A549 (cell line): ENCODE measurements around the gene MGAT5. TPM values are rescaled to one million over a fixed set of nuclear protein-coding genes. Genes with fewer than 3 reads are reported as not detected.

Source experiments
- ATAC-seq, 2 experiments: fragments of 200-7000 bp in 1 of 2; fragments of >200 bp in 1 of 2; cut with Nextera tagmentation in 1 of 2; cut with Tn5 transposase in 1 of 2; 3 replicates each; pipeline versions ENCODE4 v1.8.0 to v1.9.1; 2018 to 2020; ENCODE audit warnings: mild to moderate bottlenecking in 1 of 2, moderate library complexity in 1 of 2
- CTCF ChIA-PET: fragments of 300-600 bp; sonication (Branson Sonifier 250); formaldehyde crosslinking; extraction: SDS; loops from one replicate; lab custom pipeline; 2021; ENCODE audit warnings: antibody characterized with exemption, inconsistent platforms; lab: Yijun Ruan, JAX
- POLR2A ChIA-PET: fragments of 350-600 bp; formaldehyde crosslinking; extraction: SDS; loops from one replicate; lab custom pipeline; 2021; ENCODE audit warnings: antibody characterized with exemption, inconsistent platforms; lab: Yijun Ruan, JAX
- DNase-seq, 2 experiments: peaks; one replicate each; pipeline versions ENCODE4 v3.0.0 to v3.0.0-alpha.2; 2011 to 2016; ENCODE audit warnings: low read depth in 1 of 2, low spot score in 1 of 2
- FAIRE-seq: peaks from 2 replicates; lab custom pipeline; 2011; peaks lifted over from hg19 to GRCh38; lab: Jason Lieb, UNC
- H3K27ac ChIP-seq, 2 experiments: fragments of >200 bp; sonication (Bioruptor Twin); formaldehyde crosslinking; 3 replicates each; pipeline ENCODE4 v1.5.1; 2016 to 2017
- H3K4me1 ChIP-seq: fragments of >200 bp; sonication (Bioruptor Twin); formaldehyde crosslinking; 3 replicates; pipeline ENCODE4 v1.6.1; 2016
- H3K4me2 ChIP-seq: fragments of >200 bp; sonication (Bioruptor Twin); formaldehyde crosslinking; 3 replicates; pipeline ENCODE4 v1.6.1; 2016
- H3K4me3 ChIP-seq: fragments of >200 bp; sonication (Bioruptor Twin); formaldehyde crosslinking; 3 replicates; pipeline ENCODE4 v1.5.1; 2016
- H3K9me3 ChIP-seq: fragments of >200 bp; sonication (Bioruptor Twin); formaldehyde crosslinking; 3 replicates; pipeline ENCODE4 v1.6.1; 2016
- ATOH8 ChIP-seq: fragments of 250-450 bp; sonication (Bioruptor Pico); IDR thresholded peaks from 2 replicates; pipeline ENCODE4 v1.5.0; 2020; ENCODE audit warnings: low read depth, mild to moderate bottlenecking, moderate library complexity
- BHLHE40 ChIP-seq: IDR thresholded peaks from 2 replicates; pipeline ENCODE4 v1.6.1; 2012; ENCODE audit warnings: low read depth, low read length, inconsistent platforms
- CHD4 ChIP-seq: fragments of 200-600 bp; sonication (generic); IDR thresholded peaks from 2 replicates; pipeline ENCODE4 v1.6.1; 2016; ENCODE audit warnings: antibody characterized with exemption, mild to moderate bottlenecking, borderline replicate concordance
- EHF ChIP-seq: fragments of 250-450 bp; sonication (Bioruptor Pico); IDR thresholded peaks from 2 replicates; pipeline ENCODE4 v1.5.0; 2020; ENCODE audit warnings: mild to moderate bottlenecking
- HOXA7 ChIP-seq: fragments of 250-450 bp; sonication (Bioruptor Pico); IDR thresholded peaks from 2 replicates; pipeline ENCODE4 v1.5.0; 2020; ENCODE audit warnings: mild to moderate bottlenecking, moderate library complexity
- KDM1A ChIP-seq: fragments of 200-600 bp; sonication (generic); IDR thresholded peaks from 2 replicates; pipeline ENCODE4 v1.6.1; 2016; ENCODE audit warnings: low read depth, mild to moderate bottlenecking
- KDM5A ChIP-seq: fragments of 200-600 bp; sonication (generic); IDR thresholded peaks from 2 replicates; pipeline ENCODE4 v1.6.1; 2016; ENCODE audit warnings: antibody characterized with exemption, mild to moderate bottlenecking
- NFE2L2 ChIP-seq: fragments of 150-350 bp; conservative IDR thresholded peaks from 2 replicates; pipeline ENCODE4 v1.6.1; 2014; ENCODE audit warnings: low read length
- NR3C1 ChIP-seq: fragments of >200 bp; sonication (Bioruptor Twin); formaldehyde crosslinking; IDR thresholded peaks from 3 replicates; pipeline ENCODE4 v1.6.1; 2017
- RARB ChIP-seq: fragments of 250-450 bp; sonication (Bioruptor Pico); IDR thresholded peaks from 2 replicates; pipeline ENCODE4 v1.8.0; 2021; ENCODE audit warnings: mild to moderate bottlenecking, moderate library complexity
- RFX5 ChIP-seq: fragments of 450-650 bp; IDR thresholded peaks from 2 replicates; pipeline ENCODE4 v1.7.1; 2014; ENCODE audit warnings: antibody characterized with exemption, mild to moderate bottlenecking, moderate library complexity
- RNF2 ChIP-seq: fragments of 200-600 bp; sonication (generic); IDR thresholded peaks from 2 replicates; pipeline ENCODE4 v1.6.1; 2016; ENCODE audit warnings: low read depth, mild to moderate bottlenecking, antibody characterized with exemption, moderate library complexity, borderline replicate concordance
- TP53 ChIP-seq: fragments of 250-450 bp; sonication (Bioruptor Pico); IDR thresholded peaks from 2 replicates; pipeline ENCODE4 v1.5.0; 2021; ENCODE audit warnings: mild to moderate bottlenecking, moderate library complexity
- USF2 ChIP-seq: fragments of 450-650 bp; IDR thresholded peaks from 2 replicates; pipeline ENCODE4 v1.6.1; 2014; ENCODE audit warnings: antibody characterized with exemption
- ZFP36 ChIP-seq: fragments of 450-650 bp; IDR thresholded peaks from 2 replicates; pipeline ENCODE4 v1.6.1; 2014; ENCODE audit warnings: borderline replicate concordance; ENCODE audit not compliant: partially characterized antibody
- ZNF302 ChIP-seq: fragments of 250-450 bp; sonication (Bioruptor Pico); IDR thresholded peaks from 2 replicates; pipeline ENCODE4 v1.9.0; 2021; ENCODE audit warnings: inconsistent platforms, mild to moderate bottlenecking, moderate library complexity
- WGBS: methylation state at CpG from one replicate; pipeline ENCODE4 v1.1.6; 2017; ENCODE audit errors: missing lambda C conversion rate; 5-methylcytosine and 5-hydroxymethylcytosine counted together
- polyA plus RNA-seq, 4 experiments: library from polyadenylated mRNA; depleted of rRNA in 3 of 4; stranded (reverse); fragments of >200 nt; fragmentation: RNase III in 1 of 4; extraction: RNeasy Plus Mini Kit Qiagen cat#74134 plus additional on column Dnase treatment in 1 of 4; gene quantifications; 2 replicates in 3 of 4; 3 replicates in 1 of 4; pipeline ENCODE4 v1.2.3, GENCODE V29; 2011 to 2017
- TF ChIP-seq, protein P1 (sequence below): fragments of 200-600 bp; sonication (generic); IDR thresholded peaks from 2 replicates; pipeline ENCODE4 v1.6.1; 2016; ENCODE audit warnings: antibody characterized with exemption, mild to moderate bottlenecking, moderate library complexity

Gene MGAT5
- polyA plus RNA-seq, 2 of the 4 experiments (the other 2 are of a cell fraction) = 13.2 to 17.1 TPM

- POLR2A ChIA-PET = no interaction called here
- DNase-seq (no peak), FAIRE-seq (no peak), ATAC-seq (no peak)
- CTCF ChIA-PET = no interaction called here
- Histone ChIP-seq H3K4me2 (no peak overlapping the region), H3K9me3 (no peaks in the 10 kb centered on the region), H3K27ac (no peak overlapping the region), H3K4me3 (no peak overlapping the region), H3K4me1 (no peaks in the 10 kb centered on the region)
- WGBS = 86% methylated on average over 3 of the region's 3 CpGs
- TF ChIP-seq RNF2 (no peak), EHF (no peak), BHLHE40 (no peak), ZFP36 (no peak)
Measured at GRCh38 chr2:134288814-134289213, 34.9 kb downstream of the MGAT5 start.

DNA sequence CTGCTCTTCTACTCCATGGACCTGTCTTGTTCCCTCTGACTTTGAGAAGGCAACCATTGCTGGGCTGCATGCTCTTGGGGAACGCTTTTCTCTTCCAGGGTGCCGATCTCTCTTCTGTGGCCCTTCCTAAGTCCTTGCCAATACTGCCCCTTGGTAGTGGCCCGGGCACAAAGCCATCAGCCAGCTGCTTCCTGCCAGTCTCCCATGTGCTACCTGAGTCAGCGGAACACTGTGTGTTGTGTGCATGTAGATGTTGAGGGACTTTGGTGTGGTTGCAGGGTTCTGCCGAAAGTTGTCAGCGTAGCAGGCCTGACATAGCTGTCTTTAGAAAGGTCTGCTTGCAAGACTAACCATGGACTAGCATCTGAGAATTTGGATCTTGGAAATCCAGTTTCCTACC is 35.4 kb downstream of the MGAT5 start:
- no peak for DNase-seq
- FAIRE-seq = no peak
- Histone ChIP-seq H3K27ac (no peak overlapping the region), H3K9me3 (no peaks in the 10 kb centered on the region), H3K4me3 (no peak overlapping the region), H3K4me2 (no peak overlapping the region), H3K4me1 (no peaks in the 10 kb centered on the region)
- POLR2A ChIA-PET = no interaction called here
- ATAC-seq = no peak
- CTCF ChIA-PET = no interaction called here
- no peak for TF ChIP-seq ATOH8 (CRISPR knock-in tag)
- TF ChIP-seq CHD4 = no peak
- no peak for TF ChIP-seq NFE2L2
- TF ChIP-seq TP53 = no peak
- no peak for TF ChIP-seq NR3C1
- no peak for TF ChIP-seq KDM1A
- TF ChIP-seq RARB (CRISPR knock-in tag) = no peak
- TF ChIP-seq ZNF302 (CRISPR knock-in tag) = no peak
- no peak for TF ChIP-seq RFX5
- TF ChIP-seq USF2 = no peak
- TF ChIP-seq, protein P1, sequence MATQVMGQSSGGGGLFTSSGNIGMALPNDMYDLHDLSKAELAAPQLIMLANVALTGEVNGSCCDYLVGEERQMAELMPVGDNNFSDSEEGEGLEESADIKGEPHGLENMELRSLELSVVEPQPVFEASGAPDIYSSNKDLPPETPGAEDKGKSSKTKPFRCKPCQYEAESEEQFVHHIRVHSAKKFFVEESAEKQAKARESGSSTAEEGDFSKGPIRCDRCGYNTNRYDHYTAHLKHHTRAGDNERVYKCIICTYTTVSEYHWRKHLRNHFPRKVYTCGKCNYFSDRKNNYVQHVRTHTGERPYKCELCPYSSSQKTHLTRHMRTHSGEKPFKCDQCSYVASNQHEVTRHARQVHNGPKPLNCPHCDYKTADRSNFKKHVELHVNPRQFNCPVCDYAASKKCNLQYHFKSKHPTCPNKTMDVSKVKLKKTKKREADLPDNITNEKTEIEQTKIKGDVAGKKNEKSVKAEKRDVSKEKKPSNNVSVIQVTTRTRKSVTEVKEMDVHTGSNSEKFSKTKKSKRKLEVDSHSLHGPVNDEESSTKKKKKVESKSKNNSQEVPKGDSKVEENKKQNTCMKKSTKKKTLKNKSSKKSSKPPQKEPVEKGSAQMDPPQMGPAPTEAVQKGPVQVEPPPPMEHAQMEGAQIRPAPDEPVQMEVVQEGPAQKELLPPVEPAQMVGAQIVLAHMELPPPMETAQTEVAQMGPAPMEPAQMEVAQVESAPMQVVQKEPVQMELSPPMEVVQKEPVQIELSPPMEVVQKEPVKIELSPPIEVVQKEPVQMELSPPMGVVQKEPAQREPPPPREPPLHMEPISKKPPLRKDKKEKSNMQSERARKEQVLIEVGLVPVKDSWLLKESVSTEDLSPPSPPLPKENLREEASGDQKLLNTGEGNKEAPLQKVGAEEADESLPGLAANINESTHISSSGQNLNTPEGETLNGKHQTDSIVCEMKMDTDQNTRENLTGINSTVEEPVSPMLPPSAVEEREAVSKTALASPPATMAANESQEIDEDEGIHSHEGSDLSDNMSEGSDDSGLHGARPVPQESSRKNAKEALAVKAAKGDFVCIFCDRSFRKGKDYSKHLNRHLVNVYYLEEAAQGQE = no peak
- no peak for TF ChIP-seq HOXA7
- 87% methylated on average over 6 of the region's 6 CpGs for WGBS

- POLR2A ChIA-PET = no interaction called here
- FAIRE-seq (no peak), ATAC-seq (no peak), DNase-seq (no peak)
- TF ChIP-seq KDM5A = no peak
- H3K27ac ChIP-seq = no peak overlapping the region
- CTCF ChIA-PET = interaction anchor here (0.5 kb wide), 1 partner anchor 45 kb away, joined by 3 read pairs; no protein-coding TSS in a partner anchor
- H3K4me2 ChIP-seq = no peak overlapping the region
- H3K9me3 ChIP-seq = no peaks in the 10 kb centered on the region
- no peak overlapping the region for H3K4me3 ChIP-seq
- no peaks in the 10 kb centered on the region for H3K4me1 ChIP-seq
Measured at GRCh38 chr2:134290358-134290757, 36.5 kb downstream of the MGAT5 start.
